GM18519 (cell line): ENCODE data around the gene SMPD2.
A peak's percentile ranks its signal among the peaks of the same experiment; 100 is the strongest.

Source experiments
- ATAC-seq: cut with Tn5 transposase; IDR thresholded peaks from one replicate; pipeline ENCODE4 v1.9.1; 2021; ENCODE audit warnings: mild to moderate bottlenecking, moderate library complexity; ENCODE audit not compliant: unreplicated experiment, low FRiP score

SMPD2 gene, protein sequence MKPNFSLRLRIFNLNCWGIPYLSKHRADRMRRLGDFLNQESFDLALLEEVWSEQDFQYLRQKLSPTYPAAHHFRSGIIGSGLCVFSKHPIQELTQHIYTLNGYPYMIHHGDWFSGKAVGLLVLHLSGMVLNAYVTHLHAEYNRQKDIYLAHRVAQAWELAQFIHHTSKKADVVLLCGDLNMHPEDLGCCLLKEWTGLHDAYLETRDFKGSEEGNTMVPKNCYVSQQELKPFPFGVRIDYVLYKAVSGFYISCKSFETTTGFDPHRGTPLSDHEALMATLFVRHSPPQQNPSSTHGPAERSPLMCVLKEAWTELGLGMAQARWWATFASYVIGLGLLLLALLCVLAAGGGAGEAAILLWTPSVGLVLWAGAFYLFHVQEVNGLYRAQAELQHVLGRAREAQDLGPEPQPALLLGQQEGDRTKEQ

DNA sequence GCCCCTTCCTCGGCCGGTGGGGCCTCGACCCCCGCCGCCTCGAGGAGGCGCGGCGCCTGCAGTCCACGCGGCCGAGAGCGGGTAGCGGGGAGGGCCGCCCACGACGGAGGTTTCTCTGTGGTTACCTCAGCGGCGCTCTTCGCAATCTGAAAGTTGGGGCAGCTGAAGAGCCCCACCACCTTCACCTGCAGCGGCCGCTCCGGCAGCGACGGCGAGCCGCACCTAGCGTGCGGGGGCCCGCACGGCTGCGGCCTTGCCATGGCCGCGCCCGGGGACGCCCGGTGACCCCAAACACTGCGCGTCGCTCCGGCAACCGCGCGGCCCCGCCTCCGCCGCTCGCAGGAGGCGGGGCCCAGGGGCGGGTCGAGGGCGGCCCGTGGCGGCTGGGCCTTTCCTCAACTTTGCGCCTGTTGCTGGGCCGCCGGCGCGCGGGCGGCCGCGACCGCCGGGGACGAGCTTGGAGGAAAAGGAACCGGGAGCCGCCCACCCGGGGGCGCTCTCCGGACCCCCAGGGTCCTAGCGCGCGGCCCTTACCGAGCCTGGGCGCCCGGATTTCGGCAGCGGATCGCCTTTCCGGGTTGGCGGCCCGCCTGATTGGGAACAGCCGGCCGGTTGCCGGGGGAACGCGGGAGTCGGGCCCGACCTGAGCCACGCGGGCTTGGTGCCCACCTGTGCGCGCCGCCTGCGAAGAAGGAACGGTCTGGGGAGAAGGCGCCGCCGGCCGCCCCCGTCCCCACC, at the start of gene SMPD2, which contains the start of gene PPIL6:
TSS of gene SMPD2 (plus strand) at position 394 of the 738 bp plus-strand sequence. CDS start 398 bp downstream, outside the sequence.
TSS of gene PPIL6 (minus strand) at position 298 of the 738 bp plus-strand sequence. CDS start at position 260, 38 bp downstream.
- ATAC-seq = peak; percentile 84

DNA sequence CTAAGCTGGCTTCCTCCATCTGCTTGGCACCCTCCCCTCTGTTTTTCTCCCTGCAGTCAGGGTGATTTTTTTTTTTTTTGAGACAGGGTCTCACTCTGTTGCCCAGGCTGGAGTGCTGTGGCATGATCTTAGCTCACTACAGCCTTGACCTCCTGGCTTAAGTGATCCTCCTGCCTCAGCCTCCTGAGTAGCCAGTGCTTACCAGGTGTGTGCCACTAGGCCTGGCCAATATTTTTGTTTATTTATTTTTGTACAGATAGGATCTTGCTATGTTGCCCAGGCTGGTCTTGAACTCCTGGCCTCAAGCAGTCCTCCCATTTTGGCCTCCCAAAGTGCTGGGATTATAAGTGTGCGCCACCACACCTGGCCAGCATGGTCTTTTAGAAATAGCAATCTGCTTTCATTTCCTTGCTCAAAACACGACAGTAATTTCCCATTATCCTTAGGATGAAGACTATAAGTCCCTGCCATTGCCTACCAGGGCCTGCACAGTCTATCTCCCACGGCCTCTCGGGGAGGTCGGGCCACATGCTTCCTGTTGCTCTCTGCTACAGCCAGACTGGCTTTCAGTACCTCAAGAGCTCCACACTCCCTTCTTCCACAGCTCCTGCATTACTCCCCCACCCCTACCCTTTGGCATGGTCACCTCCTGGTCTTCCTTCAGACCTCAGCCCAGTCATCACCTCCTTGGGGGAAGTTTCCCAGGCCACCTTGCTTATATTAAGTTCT, 47.2 kb upstream of the SMPD2 start:
- no peak for ATAC-seq

DNA sequence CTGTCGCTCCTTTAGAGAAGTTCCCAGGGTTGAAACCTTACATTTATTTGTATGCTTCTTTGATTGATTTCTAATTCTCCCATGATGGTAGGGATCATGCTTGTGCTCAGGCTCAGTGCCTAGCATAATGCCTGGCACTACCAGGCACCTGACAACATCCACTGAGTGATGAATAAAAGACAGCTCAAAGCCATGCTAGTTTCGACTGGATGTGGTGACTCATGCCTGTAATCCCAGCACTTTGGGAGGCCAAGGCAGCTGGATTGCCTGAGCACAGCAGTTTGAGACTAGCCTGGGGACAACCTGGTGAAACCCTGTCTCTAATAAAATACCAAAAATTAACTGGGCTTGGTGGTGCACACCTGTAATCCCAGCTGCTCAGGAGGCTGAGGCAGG, 46.6 kb upstream of the SMPD2 start:
- ATAC-seq = no peak

DNA sequence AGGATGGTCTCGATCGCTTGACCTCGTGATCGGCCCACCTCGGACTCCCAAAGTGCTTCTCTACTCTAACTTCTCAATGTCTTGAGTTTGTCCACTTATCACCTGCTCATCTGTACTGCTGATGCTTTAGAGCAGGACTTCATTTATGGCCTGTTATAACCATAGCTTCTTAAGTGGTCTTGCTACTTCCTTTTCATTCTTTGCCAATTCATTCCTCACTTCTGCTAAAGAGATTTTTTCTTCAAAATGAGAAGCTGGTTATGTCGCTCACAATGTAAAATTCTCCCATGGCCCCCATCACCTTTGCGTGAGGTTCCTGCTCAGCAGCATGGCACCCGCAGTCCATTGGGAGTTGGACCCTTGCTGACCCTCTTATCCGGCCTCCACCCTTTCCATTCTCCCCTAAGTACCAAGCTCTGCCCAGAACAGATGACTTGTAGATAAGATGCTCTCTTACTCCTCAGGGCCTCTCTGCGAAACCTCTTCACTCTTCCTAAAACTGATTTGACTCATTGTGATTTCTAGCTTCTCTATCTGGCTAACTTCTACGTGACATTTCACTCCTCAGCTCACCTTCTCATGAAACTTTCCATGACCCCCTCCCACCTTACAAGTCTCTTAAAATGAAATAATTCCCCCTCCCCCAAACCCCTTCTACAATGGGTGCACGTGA, 44.3 kb upstream of the SMPD2 start:
- no peak for ATAC-seq

DNA sequence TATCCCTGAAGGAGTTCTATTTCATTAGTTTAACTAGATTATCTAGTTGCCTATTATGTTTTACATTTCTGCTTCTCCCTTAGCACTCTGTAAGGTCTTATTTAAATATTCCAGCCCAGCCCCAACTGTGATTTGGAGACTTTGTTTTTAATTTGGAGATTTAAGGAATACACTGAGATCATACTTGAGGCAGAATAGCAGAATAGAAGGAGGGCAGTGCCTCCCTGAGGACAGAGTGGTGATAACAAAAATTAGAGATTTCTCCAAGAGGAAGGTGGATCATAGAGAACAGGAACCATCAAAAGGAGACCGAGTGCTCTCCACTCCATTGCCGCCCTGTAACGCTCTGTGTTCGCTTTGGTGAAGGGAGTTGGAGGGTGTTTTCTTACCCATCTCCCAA, 43.5 kb upstream of the SMPD2 start:
- no peak for ATAC-seq

DNA sequence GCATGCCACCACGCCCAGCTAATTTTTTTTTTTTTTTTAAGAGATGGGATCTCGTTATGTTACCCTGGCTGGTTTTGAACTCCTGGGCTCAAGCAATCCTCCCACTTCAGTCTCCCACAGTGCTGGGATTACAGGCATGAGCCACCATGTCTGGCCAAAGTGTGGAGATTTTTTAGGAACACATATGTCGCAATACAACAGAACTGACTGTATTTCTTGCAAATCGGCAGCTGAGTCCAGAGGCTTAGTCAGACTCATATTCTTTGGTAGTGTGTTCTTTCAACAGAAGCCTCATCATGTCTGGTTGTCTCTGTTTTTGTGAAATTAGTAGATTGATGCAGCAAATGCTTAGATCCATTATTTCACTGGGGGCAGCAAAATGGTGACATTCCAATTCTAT, 34.3 kb upstream of the SMPD2 start:
- no peak for ATAC-seq

DNA sequence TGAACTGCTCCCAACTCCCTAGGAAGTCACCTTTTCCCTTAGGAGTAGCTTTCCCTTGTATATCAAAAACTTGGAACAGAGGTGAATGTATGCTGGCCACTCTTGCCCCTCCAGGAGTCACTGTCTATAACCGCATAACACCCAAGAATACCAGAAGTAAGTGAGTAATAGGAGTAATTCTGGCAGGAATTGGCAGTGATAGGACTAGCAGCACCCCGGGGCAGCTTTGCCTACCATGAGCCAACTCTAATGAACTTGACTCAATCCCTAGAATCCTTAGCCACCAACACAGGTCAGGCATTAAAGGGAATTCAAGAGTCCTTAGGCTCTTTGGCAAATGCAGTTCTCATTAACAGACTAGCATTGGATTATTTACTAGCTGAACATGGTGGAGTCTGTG, 29.5 kb upstream of the SMPD2 start:
- no peak for ATAC-seq

DNA sequence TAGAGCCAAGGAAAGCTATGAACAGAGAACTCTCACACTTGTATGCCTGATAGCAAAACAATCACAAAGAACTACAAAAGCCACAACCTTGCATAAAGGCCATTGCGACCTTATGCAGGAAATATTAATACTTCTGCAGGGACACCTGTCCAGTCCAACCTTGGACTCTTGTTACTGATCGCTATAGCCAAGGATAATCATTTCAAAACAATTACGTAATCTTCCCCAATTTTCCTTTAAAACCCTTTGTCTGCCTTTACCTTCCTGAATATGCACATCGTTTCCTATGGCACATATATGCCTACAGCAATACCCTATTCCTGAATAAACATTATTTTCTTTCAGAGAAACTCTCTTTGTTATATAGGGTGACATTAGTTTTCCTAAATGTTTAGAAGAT, 22.9 kb upstream of the SMPD2 start:
- ATAC-seq = no peak

DNA sequence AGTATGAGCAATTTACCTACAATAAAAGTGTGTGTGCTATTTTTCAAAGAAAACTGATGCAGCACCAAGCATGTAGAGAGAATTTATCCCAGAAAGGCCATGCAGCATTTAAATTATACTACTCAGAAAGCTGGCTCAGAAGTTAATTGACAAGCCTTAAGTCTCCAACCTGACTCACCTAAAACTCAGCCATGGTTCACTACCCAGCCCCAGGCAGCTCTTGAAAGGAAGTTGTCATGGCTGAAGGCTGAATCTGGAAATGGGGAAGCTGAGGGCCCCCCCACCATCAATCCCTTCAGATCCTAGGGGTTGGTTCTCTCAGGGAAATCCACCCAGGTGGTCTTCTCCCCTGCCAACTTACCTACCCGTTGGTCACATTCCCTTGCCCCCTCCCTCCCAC, 19.8 kb upstream of the SMPD2 start:
- no peak for ATAC-seq

DNA sequence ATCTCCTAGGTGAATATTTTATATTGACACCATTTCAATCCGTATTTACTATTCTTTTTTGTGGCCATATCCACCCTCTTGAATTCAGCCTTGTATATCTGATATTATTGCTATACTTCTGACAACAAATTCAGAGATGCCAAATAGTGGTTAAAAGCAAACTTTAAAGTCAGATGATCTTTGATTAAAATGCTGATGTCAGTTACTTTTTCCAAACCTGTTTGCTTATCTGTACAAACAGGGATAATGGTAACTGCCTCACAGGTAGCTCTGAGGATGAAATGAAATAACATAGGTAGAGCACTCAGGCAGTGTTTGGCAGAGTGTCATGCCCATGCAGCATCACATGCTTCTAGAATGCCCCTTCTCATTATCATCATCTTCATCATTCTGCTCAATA, 19.3 kb upstream of the SMPD2 start:
- no peak for ATAC-seq

DNA sequence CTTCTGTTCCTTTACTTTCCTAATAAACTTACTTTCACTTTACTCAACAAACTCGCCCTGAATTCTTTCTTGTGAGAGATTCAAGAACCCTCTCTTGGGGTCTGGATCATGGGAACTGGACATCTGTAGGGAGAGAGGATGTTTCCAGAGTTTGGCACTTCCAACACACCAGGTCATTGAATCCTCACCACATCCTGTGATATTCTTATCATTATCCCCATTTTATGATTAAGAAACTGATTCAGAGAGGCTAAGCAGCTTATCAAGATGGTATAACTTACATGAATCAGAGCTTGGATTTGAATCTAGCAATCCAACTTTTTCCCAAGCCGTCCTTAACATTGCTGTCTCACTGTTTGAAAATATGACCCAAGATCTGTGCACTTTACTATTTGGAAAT, 15.6 kb upstream of the SMPD2 start:
- ATAC-seq = no peak

DNA sequence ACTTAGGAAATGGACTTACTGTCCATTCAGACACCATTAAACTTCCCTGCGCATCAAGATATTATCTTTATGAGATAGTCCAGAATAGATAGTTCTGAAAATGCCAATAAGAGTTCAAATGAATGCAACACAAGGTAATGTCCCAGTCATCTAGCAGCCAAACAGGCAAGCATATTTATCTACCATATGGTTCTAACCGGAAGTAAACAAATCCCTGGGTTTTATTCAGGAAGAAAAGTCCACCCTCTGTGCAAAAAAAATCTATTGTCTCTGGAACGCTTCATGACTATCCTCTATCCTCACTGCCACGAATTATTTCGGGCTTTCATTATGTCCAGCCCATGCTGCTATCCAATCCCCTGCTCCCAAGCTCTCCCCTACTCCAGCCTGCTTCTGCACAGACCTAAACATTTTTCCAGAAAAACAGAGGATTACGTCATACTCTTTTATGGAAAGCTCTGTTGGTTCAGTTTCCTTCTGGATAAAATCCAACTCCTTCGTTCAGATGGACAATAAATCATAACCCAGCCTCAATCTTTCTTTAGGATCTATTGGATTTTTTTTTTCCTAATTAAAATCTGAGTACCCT, 11.5 kb upstream of the SMPD2 start:
- ATAC-seq = no peak

DNA sequence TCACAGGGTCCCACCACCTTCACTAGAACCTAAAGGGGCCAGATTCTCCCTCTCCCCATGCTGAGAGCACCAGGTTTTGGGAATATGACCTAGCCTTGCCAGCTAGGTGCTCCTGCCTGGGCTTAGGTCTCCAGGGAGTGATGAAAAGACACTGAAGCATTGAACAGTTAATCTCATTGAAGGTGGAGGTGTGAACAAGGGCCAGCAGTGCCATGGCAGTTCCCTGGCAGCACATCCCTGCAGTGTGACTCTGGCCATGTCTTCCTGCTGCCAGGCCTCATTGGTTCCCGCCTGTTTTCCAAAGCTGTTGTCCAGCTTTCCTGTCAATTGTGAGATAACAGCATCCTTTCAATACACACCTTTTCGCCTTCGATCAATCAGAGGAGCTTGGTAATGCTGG, 11.0 kb upstream of the SMPD2 start:
- ATAC-seq = no peak

DNA sequence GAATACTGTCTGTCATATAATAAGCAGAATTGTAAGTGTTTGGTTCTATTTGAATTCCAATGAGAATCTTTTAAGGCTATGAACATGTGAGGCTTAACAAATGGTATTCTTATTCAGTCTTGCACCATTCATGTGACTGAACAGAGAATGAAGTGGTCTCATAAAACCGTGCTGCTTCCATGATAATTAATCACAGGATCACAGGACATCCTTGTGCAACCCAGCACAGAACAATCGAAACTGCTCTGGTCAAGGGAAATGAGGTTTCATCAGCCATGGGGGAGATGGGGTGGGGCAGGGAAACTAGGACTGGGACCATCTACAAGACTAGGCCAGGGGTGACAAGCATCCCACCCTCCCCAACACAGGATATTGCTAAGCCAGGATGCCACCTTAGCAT, 6.1 kb upstream of the SMPD2 start:
- no peak for ATAC-seq

DNA sequence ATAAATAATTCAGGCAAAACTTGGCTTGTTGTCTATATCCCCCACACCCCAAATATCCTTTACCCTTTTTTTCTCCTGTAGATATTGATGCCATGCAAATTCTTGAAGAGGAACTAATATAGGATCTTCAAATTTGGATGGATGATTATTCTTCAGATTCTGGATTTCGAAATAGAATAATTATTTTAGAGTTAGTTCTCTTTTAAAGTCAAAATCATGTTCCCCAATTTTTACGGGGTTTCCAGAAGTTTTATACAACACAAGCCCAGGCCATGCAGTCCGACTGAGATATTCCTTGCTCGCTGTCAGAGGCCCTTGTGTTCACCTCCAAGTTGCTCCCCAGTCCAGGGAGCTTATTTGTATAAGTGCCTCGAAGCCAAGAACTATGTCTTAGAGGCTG, 4.5 kb upstream of the SMPD2 start:
- ATAC-seq = no peak

DNA sequence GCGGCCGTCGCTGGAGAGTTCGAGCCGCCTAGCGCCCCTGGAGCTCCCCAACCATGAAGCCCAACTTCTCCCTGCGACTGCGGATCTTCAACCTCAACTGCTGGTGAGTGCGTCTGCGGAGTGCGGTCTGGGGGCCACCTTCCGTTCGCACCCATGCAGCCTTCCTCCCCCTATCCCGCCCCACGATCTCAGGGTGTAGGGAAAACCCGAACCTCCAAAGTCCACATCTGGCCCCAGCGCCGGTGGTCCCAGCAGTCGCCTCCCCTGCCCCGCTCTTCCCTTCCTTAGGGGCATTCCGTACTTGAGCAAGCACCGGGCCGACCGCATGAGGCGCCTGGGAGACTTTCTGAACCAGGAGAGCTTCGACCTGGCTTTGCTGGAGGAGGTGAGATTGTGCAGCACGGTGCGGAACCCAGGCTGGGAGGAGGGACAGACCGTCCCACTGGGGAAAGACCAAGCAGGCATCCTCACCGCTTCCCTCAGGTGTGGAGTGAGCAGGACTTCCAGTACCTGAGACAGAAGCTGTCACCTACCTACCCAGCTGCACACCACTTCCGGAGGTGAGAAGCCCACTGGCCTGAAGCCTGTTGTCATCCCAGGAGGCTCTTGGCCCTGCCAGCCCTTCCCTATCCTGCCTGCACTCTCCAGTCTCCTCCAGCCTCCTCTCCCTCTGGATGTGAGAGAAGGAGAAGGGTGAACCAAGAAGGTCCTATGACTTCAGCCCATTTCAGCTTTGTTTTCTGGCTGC, 719 bp downstream of the SMPD2 start:
- ATAC-seq = no peak

DNA sequence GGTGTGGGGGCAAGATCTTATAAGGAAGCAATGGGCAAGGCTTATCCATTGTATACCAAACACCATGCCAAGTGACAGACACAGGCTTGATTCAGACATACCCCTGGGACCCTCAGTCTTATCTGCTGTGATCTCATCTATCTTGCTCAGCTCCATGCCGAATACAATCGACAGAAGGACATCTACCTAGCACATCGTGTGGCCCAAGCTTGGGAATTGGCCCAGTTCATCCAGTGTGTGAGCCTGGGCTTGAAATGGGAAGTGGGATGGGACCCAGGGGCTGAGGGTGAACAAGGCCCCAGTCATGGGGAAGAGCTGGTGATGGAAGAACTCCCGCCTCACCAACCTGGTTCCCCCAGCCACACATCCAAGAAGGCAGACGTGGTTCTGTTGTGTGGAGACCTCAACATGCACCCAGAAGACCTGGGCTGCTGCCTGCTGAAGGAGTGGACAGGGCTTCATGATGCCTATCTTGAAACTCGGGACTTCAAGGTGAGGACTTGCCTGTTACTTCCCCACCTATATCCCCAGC, 1.9 kb downstream of the SMPD2 start:
- no peak for ATAC-seq

DNA sequence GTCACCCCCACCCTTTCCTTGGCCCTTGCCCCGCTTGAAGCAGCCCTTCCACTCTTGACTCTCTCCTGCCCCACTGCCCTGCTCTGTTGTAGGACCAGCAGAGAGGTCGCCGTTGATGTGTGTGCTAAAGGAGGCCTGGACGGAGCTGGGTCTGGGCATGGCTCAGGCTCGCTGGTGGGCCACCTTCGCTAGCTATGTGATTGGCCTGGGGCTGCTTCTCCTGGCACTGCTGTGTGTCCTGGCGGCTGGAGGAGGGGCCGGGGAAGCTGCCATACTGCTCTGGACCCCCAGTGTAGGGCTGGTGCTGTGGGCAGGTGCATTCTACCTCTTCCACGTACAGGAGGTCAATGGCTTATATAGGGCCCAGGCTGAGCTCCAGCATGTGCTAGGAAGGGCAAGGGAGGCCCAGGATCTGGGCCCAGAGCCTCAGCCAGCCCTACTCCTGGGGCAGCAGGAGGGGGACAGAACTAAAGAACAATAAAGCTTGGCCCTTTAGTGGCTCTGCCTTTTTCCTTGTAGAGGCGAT, 3.0 kb downstream of the SMPD2 start:
- no peak for ATAC-seq

DNA sequence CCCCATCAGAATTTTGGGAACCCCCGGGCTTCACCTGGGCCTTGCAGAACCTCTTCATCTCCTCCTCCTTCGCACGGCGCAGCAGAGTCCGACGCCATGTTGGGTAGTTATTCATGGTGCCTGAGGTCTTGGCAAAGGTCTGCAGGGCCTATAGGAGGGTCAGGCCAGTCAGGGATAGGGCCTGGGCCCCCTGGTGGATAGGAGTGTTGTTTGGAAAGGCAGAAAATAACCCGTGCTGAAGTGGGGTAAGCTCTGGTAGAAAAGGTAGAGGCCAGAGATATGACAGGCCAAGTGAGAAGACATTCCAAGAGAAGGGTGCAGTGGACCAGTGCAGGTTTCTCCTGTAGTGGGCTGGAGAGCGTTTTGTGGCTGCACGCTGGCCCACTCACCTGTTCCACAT, 4.9 kb downstream of the SMPD2 start:
- no peak for ATAC-seq
